Thoracic aorta (tissue), 2 donors: ENCODE measurements around the gene KLHL26. TPM values are rescaled to one million over a fixed set of nuclear protein-coding genes. Genes with fewer than 3 reads are reported as not detected.
A peak's percentile ranks its signal among the peaks of the same experiment; 100 is the strongest.

Source experiments
- ATAC-seq: fragments of 150-250 bp; one replicate; pipeline ENCODE4 v1.8.0; 2017; ENCODE audit warnings: low read depth; ENCODE audit not compliant: insufficient number of reproducible peaks, low FRiP score
- DNase-seq: peaks from one replicate; pipeline ENCODE4 v3.0.0-alpha.2; 2020; ENCODE audit warnings: low spot score
- H3K27ac ChIP-seq, 2 donors: fragments of 200-600 bp; sonication (generic); 1 replicate in 1 of 2; 2 replicates in 1 of 2; pipeline ENCODE4 v1.5.1; 2016; ENCODE audit warnings: mild to moderate bottlenecking in 2 of 2, moderate library complexity in 2 of 2
- H3K27me3 ChIP-seq: fragments of 200-600 bp; sonication (generic); replicated peaks from 2 replicates; pipeline ENCODE4 v1.6.0; 2016; ENCODE audit warnings: mild to moderate bottlenecking; ENCODE audit not compliant: insufficient read depth
- H3K36me3 ChIP-seq: fragments of 200-600 bp; sonication (generic); one replicate; pipeline ENCODE4 v1.5.1; 2016
- H3K4me1 ChIP-seq, 2 donors: fragments of 200-600 bp; sonication (generic); 1 replicate in 1 of 2; 2 replicates in 1 of 2; pipeline versions ENCODE4 v1.5.1 to v1.6.0; 2016; ENCODE audit warnings: low read depth in 2 of 2, mild to moderate bottlenecking in 1 of 2; ENCODE audit not compliant: control insufficient read depth in 1 of 2
- H3K4me3 ChIP-seq: fragments of 200-600 bp; sonication (generic); 2 replicates; pipeline ENCODE4 v1.5.1; 2016; ENCODE audit warnings: mild to moderate bottlenecking
- H3K9me3 ChIP-seq: fragments of 200-600 bp; sonication (generic); 2 replicates; pipeline ENCODE4 v1.5.1; 2016
- CTCF ChIP-seq: fragments of 200-600 bp; sonication (generic); IDR thresholded peaks from one replicate; pipeline ENCODE4 v1.5.1; 2019; ENCODE audit warnings: antibody characterized with exemption
- total RNA-seq, 2 donors: library from RNA; depleted of rRNA; stranded (reverse); fragments of >200 nt; gene quantifications; one replicate each; pipeline versions ENCODE4 v1.1.0 to v1.2.3, GENCODE V29; 2016

Gene KLHL26
- total RNA-seq, 2 donors from 2014 or later: 11.2 to 24.5 TPM

- no peak for TF ChIP-seq CTCF
- H3K36me3 ChIP-seq: no peaks in the 10 kb centered on the region
- ATAC-seq: no peak
These were observed 60.9 kb downstream of the KLHL26 start for GRCh38 chr19:18697680-18698079.

GRCh38 chr19:18698321-18699167 is 61.7 kb downstream of the KLHL26 start:
- Histone ChIP-seq H3K36me3 (no peaks in the 10 kb centered on the region), H3K4me1 (peaks cover 12 to 15% of the 10 kb centered on the region in 2 donors), H3K9me3 (no peaks in the 10 kb centered on the region), H3K27me3 (no peaks in the 10 kb centered on the region), H3K4me3 (no peak overlapping the region), H3K27ac (no peak overlapping the region)
- ATAC-seq (no peak), DNase-seq (no peak)
- no peak for TF ChIP-seq CTCF

More at GRCh38 chr19:18697680-18698079, 60.9 kb downstream of the KLHL26 start:
- Histone ChIP-seq H3K27me3 (no peaks in the 10 kb centered on the region), H3K4me1 (peaks cover 12 to 15% of the 10 kb centered on the region in 2 donors), H3K4me3 (no peak overlapping the region), H3K27ac (no peak overlapping the region), H3K9me3 (no peaks in the 10 kb centered on the region)
- no peak for DNase-seq

GRCh38 chr19:18699403-18700054 is 62.7 kb downstream of the KLHL26 start:
- no peak for ATAC-seq
- H3K27ac ChIP-seq: peak overlapping the region; percentile 66 to 74
- H3K4me3 ChIP-seq: no peak overlapping the region

GRCh38 chr19:18700501-18701249 is 63.8 kb downstream of the KLHL26 start:
- Histone ChIP-seq H3K4me1 (peaks cover 12 to 15% of the 10 kb centered on the region in 2 donors), H3K4me3 (peak overlapping the region; percentile 81), H3K36me3 (no peaks in the 10 kb centered on the region), H3K9me3 (no peaks in the 10 kb centered on the region), H3K27ac (peak overlapping the region; percentile 66 to 74), H3K27me3 (no peaks in the 10 kb centered on the region)
- DNase-seq: no peak
- no peak for TF ChIP-seq CTCF
- ATAC-seq: no peak

More at GRCh38 chr19:18699403-18700054, 62.7 kb downstream of the KLHL26 start:
- no peaks in the 10 kb centered on the region for H3K27me3 ChIP-seq
- no peaks in the 10 kb centered on the region for H3K9me3 ChIP-seq
- no peak for DNase-seq
- H3K4me1 ChIP-seq: peaks cover 12 to 15% of the 10 kb centered on the region in 2 donors
- TF ChIP-seq CTCF: no peak
- no peaks in the 10 kb centered on the region for H3K36me3 ChIP-seq

GRCh38 chr19:18701250-18701608 is 64.4 kb downstream of the KLHL26 start:
- ATAC-seq (no peak), DNase-seq (no peak)
- Histone ChIP-seq H3K9me3 (no peaks in the 10 kb centered on the region), H3K36me3 (no peaks in the 10 kb centered on the region), H3K4me1 (peaks cover 12 to 15% of the 10 kb centered on the region in 2 donors), H3K27ac (peak overlapping the region; percentile 66 to 74), H3K27me3 (no peaks in the 10 kb centered on the region), H3K4me3 (peak overlapping the region; percentile 81)
- no peak for TF ChIP-seq CTCF
